SK-N-SH (cell line): ENCODE measurements around the gene SLC8A2. TPM values are rescaled to one million over a fixed set of nuclear protein-coding genes. Genes with fewer than 3 reads are reported as not detected.
A peak's percentile ranks its signal among the peaks of the same experiment; 100 is the strongest.

Experiments
- CTCF ChIA-PET: fragments of 300-600, 350-600 bp; formaldehyde crosslinking; extraction: SDS; loops from one replicate; lab custom pipeline; 2021; lab: Yijun Ruan, JAX
- POLR2A ChIA-PET: fragments of 350-600 bp; sonication (Branson Sonifier 250); formaldehyde crosslinking; extraction: SDS; loops from one replicate; lab custom pipeline; 2020; ENCODE audit warnings: antibody characterized with exemption, inconsistent platforms; lab: Yijun Ruan, JAX
- DNase-seq: peaks from one replicate; pipeline ENCODE4 v3.0.0; 2012
- H2AFZ ChIP-seq: fragments of 200-600 bp; sonication (generic); 2 replicates; pipeline ENCODE4 v1.8.1; 2016; ENCODE audit warnings: antibody characterized with exemption, mild to moderate bottlenecking, low read depth
- H3F3A ChIP-seq: fragments of 200-600 bp; sonication (generic); replicated peaks from 2 replicates; pipeline ENCODE3; 2016; ENCODE audit warnings: antibody characterized with exemption, mild to moderate bottlenecking; ENCODE audit not compliant: insufficient read depth
- H3K27ac ChIP-seq, 2 experiments: fragments of 200-500 bp in 1 of 2; fragments of 200-600 bp in 1 of 2; sonication (Bioruptor generic) in 1 of 2; sonication (generic), shearing (Covaris generic) in 1 of 2; 2 replicates each; pipeline versions ENCODE4 v1.5.1 to v1.6.1; 2014 to 2016; ENCODE audit warnings: low read depth in 2 of 2, inconsistent platforms in 1 of 2, low read length in 1 of 2, mild to moderate bottlenecking in 1 of 2, mixed read lengths in 1 of 2
- H3K27me3 ChIP-seq: fragments of 200-600 bp; sonication (generic), shearing (Covaris generic); 2 replicates; pipeline ENCODE4 v1.6.1; 2016; ENCODE audit warnings: mixed run types; ENCODE audit not compliant: insufficient read depth
- H3K36me3 ChIP-seq, 2 experiments: fragments of 200-500 bp in 1 of 2; fragments of 200-600 bp in 1 of 2; sonication (Bioruptor generic) in 1 of 2; sonication (generic) in 1 of 2; replicated peaks in 1 of 2; 2 replicates each; pipeline versions ENCODE3 to v1.5.1; 2014 to 2016; ENCODE audit warnings: low read length in 1 of 2, mild to moderate bottlenecking in 1 of 2; ENCODE audit not compliant: insufficient read depth in 2 of 2, control insufficient read depth in 1 of 2
- H3K4me1 ChIP-seq, 2 experiments: fragments of 200-500 bp in 1 of 2; fragments of 200-600 bp in 1 of 2; sonication (Bioruptor generic) in 1 of 2; sonication (generic), shearing (Covaris generic) in 1 of 2; 2 replicates each; pipeline versions ENCODE4 v1.5.1 to v1.6.1; 2014 to 2016; ENCODE audit warnings: low read depth in 1 of 2, low read length in 1 of 2, mixed run types in 1 of 2; ENCODE audit not compliant: insufficient read depth in 2 of 2, control insufficient read depth in 1 of 2
- H3K4me2 ChIP-seq: fragments of 200-600 bp; sonication (generic), shearing (Covaris generic); 2 replicates; pipeline ENCODE4 v1.6.1; 2017; ENCODE audit warnings: mixed run types
- H3K4me3 ChIP-seq, 2 experiments: fragments of 200-500 bp in 1 of 2; fragments of 200-600 bp in 1 of 2; sonication (Bioruptor generic) in 1 of 2; sonication (generic), shearing (Covaris generic) in 1 of 2; 2 replicates each; pipeline versions ENCODE4 v1.5.1 to v1.8.1; 2014 to 2016; ENCODE audit warnings: low read depth in 2 of 2, inconsistent platforms in 1 of 2, low read length in 1 of 2, mild to moderate bottlenecking in 1 of 2, mixed read lengths in 1 of 2, moderate library complexity in 1 of 2
- H3K79me2 ChIP-seq: fragments of 200-600 bp; sonication (generic); 2 replicates; pipeline ENCODE4 v1.8.1; 2017; ENCODE audit warnings: mild to moderate bottlenecking; ENCODE audit not compliant: insufficient read depth
- H3K9ac ChIP-seq: fragments of 200-600 bp; sonication (generic); 2 replicates; pipeline ENCODE4 v1.6.1; 2017; ENCODE audit warnings: mixed run types
- H3K9me2 ChIP-seq: fragments of 200-600 bp; sonication (generic); 2 replicates; pipeline ENCODE4 v1.6.1; 2017; ENCODE audit warnings: mixed run types
- H3K9me3 ChIP-seq: fragments of 200-600 bp; sonication (generic); 2 replicates; pipeline ENCODE4 v1.6.1; 2017; ENCODE audit warnings: mixed run types, mild to moderate bottlenecking, moderate library complexity
- H4K20me1 ChIP-seq: fragments of 200-600 bp; sonication (generic); 2 replicates; pipeline ENCODE4 v1.6.1; 2017; ENCODE audit warnings: mild to moderate bottlenecking, mixed run types; ENCODE audit not compliant: insufficient read depth
- CHD2 ChIP-seq: fragments of 150-350 bp; IDR thresholded peaks from 2 replicates; pipeline ENCODE4 v1.6.1; 2018; ENCODE audit warnings: low read length; ENCODE audit not compliant: partially characterized antibody
- CTCF ChIP-seq: fragments of 200-600 bp; sonication (generic); IDR thresholded peaks from 2 replicates; pipeline ENCODE4 v1.6.1; 2017; ENCODE audit warnings: antibody characterized with exemption, mild to moderate bottlenecking, moderate library complexity
- EP300 ChIP-seq, 2 experiments: IDR thresholded peaks; 2 replicates each; pipeline versions ENCODE4 v1.4.0 to v1.6.1; 2012; ENCODE audit warnings: borderline replicate concordance in 1 of 2, low read depth in 1 of 2, low read length in 1 of 2
- FOSL2 ChIP-seq: IDR thresholded peaks from 2 replicates; pipeline ENCODE4 v1.4.0; 2012; ENCODE audit warnings: low read depth, mild to moderate bottlenecking, moderate library complexity, borderline replicate concordance
- FOXJ3 ChIP-seq: sonication (generic); formaldehyde crosslinking; IDR thresholded peaks from 2 replicates; pipeline ENCODE4 v1.5.1; 2020; ENCODE audit warnings: mild to moderate bottlenecking, missing genetic modification reagents
- FOXM1 ChIP-seq: IDR thresholded peaks from 2 replicates; pipeline ENCODE4 v1.4.0; 2012; ENCODE audit warnings: low read depth, mild to moderate bottlenecking
- GABPA ChIP-seq: IDR thresholded peaks from 2 replicates; pipeline ENCODE4 v1.4.0; 2012; ENCODE audit warnings: low read depth, mild to moderate bottlenecking
- IRF3 ChIP-seq: fragments of 150-350 bp; IDR thresholded peaks from 2 replicates; pipeline ENCODE4 v1.6.1; 2016; ENCODE audit warnings: mild to moderate bottlenecking, low read depth, low read length
- MEF2A ChIP-seq: IDR thresholded peaks from 2 replicates; pipeline ENCODE4 v1.4.0; 2012; ENCODE audit warnings: low read depth, borderline replicate concordance
- MXI1 ChIP-seq: IDR thresholded peaks from 2 replicates; pipeline ENCODE4 v1.6.1; 2012; ENCODE audit warnings: mild to moderate bottlenecking, low read depth, low read length, improper control_type of control experiment
- NFIC ChIP-seq: IDR thresholded peaks from 2 replicates; pipeline ENCODE4 v1.4.0; 2012; ENCODE audit warnings: borderline replicate concordance
- PBX3 ChIP-seq: IDR thresholded peaks from 2 replicates; pipeline ENCODE4; 2012
- RAD21 ChIP-seq: IDR thresholded peaks from 2 replicates; pipeline ENCODE4 v1.6.1; 2012; ENCODE audit warnings: mild to moderate bottlenecking, low read length
- RCOR1 ChIP-seq: fragments of 150-350 bp; IDR thresholded peaks from 2 replicates; pipeline ENCODE4 v1.6.1; 2017; ENCODE audit warnings: antibody characterized with exemption, low read length
- RFX5 ChIP-seq: IDR thresholded peaks from 2 replicates; pipeline ENCODE4 v1.6.1; 2012; ENCODE audit warnings: mild to moderate bottlenecking, improper control_type of control experiment, low read length
- SIN3A ChIP-seq: IDR thresholded peaks from 2 replicates; pipeline ENCODE4 v1.6.1; 2012; ENCODE audit warnings: low read depth, mild to moderate bottlenecking, low read length, moderate library complexity, borderline replicate concordance
- SMC3 ChIP-seq: IDR thresholded peaks from 2 replicates; pipeline ENCODE4 v1.6.1; 2012; ENCODE audit warnings: low read depth, low read length, improper control_type of control experiment
- TCF12 ChIP-seq: IDR thresholded peaks from 2 replicates; pipeline ENCODE4 v1.4.0; 2012
- USF1 ChIP-seq: IDR thresholded peaks from 2 replicates; pipeline ENCODE4 v1.4.0; 2012; ENCODE audit warnings: low read depth, borderline replicate concordance
- WGBS: methylation state at CpG from one replicate; pipeline ENCODE4 v1.1.6; 2017; ENCODE audit warnings: low lambda C conversion rate; 5-methylcytosine and 5-hydroxymethylcytosine counted together
- polyA plus RNA-seq, 3 experiments: library from polyadenylated mRNA; depleted of rRNA; stranded (reverse); fragments of >200 nt; gene quantifications; 2 replicates each; pipeline ENCODE4 v1.2.3, GENCODE V29; 2012

SLC8A2 gene
- polyA plus RNA-seq, 1 of the 3 experiments (the other 2 are of a cell fraction), result 0.58 TPM

- DNase-seq, result peak; percentile 81
- ChIA-PET POLR2A (interaction anchor here (0.7 to 1.0 kb wide), 2 partner anchors 9 to 218 kb away, joined by 3 to 4 read pairs; no protein-coding TSS in a partner anchor), CTCF (interaction anchor here (1.0 kb wide), 1 partner anchor 28 kb away, joined by 6 read pairs; no protein-coding TSS in a partner anchor)
- peaks cover 21% of the 10 kb centered on the region for H3K79me2 ChIP-seq
- H2AFZ ChIP-seq, result 0 out of 2 replicates have a peak within 1 kb of the TSS, but pooled peaks have one; percentile 16
- WGBS, result 17% methylated on average over 7 of the region's 70 CpGs
- no peaks in the 10 kb centered on the region for H3K9me2 ChIP-seq
- H3K9me3 ChIP-seq, result no peaks in the 10 kb centered on the region
- TF ChIP-seq MEF2A, result no peak
- no peak for TF ChIP-seq RCOR1
- TF ChIP-seq CHD2, result no peak
- no peak for TF ChIP-seq CTCF
- no peak for TF ChIP-seq IRF3
- TF ChIP-seq EP300 (IDR thresholded peaks at IDR 0.05; ENCODE audit: borderline replicate concordance in 1 of 2, low read depth in 1 of 2, low read length in 1 of 2), result no peak
- no peak for TF ChIP-seq TCF12
- TF ChIP-seq GABPA, result no peak
- TF ChIP-seq RFX5, result no peak
- peaks cover 25% of the 10 kb centered on the region for H4K20me1 ChIP-seq
- no peaks in the 10 kb centered on the region for H3K27me3 ChIP-seq
- peak within 1 kb of the TSS; percentile 74 for H3K9ac ChIP-seq
- peaks cover 5% of the 10 kb centered on the region for H3F3A ChIP-seq
- H3K27ac ChIP-seq, result peak within 1 kb of the TSS in 1 of 2 experiments; percentile 64; a peak in 2 of 4 replicates
- peaks cover 2 to 5% of the 10 kb centered on the region in 2 experiments for H3K36me3 ChIP-seq
- H3K4me1 ChIP-seq, result peaks cover 26 to 37% of the 10 kb centered on the region in 2 experiments; a peak in 3 of 4 replicates
- peak within 1 kb of the TSS; percentile 99 for H3K4me2 ChIP-seq
- H3K4me3 ChIP-seq, result peak within 1 kb of the TSS; percentile 65 to 73
These were observed 52.5 kb downstream of the SLC8A2 start, which contains the start of gene MEIS3 for GRCh38 chr19:47419030-47419783. TSS of gene MEIS3 (minus strand) at chr19:47419527. CDS start at chr19:47419081, 446 bp downstream.

GRCh38 chr19:47418692-47419029 lies 53.0 kb downstream of the SLC8A2 start:
- Histone ChIP-seq H3K9ac (peak overlapping the region; percentile 74), H2AFZ (0 out of 2 replicates have a peak overlapping the region, but pooled peaks have one; percentile 16), H3K9me3 (no peaks in the 10 kb centered on the region), H3K4me1 (peaks cover 26 to 37% of the 10 kb centered on the region in 2 experiments; a peak in 3 of 4 replicates), H3K27ac (peak overlapping the region in 1 of 2 experiments; percentile 64; a peak in 1 of 4 replicates), H3K36me3 (peaks cover 5 to 6% of the 10 kb centered on the region in 2 experiments), H3F3A (peaks cover 8% of the 10 kb centered on the region), H3K27me3 (no peaks in the 10 kb centered on the region), H3K9me2 (no peaks in the 10 kb centered on the region), H3K4me2 (peak overlapping the region; percentile 99), H4K20me1 (peaks cover 25% of the 10 kb centered on the region), H3K4me3 (peak overlapping the region; percentile 65 to 73), H3K79me2 (peaks cover 21% of the 10 kb centered on the region)
- no peak for TF ChIP-seq NFIC
- TF ChIP-seq FOSL2, result no peak
- no peak for TF ChIP-seq CHD2
- no peak for TF ChIP-seq FOXM1
- TF ChIP-seq IRF3, result no peak
- no peak for TF ChIP-seq SIN3A
- TF ChIP-seq PBX3, result no peak
- TF ChIP-seq USF1, result no peak
- TF ChIP-seq SMC3, result no peak
- TF ChIP-seq FOXJ3 (CRISPR knock-in tag), result no peak
- no peak for TF ChIP-seq MXI1
- TF ChIP-seq RAD21, result no peak
- POLR2A ChIA-PET, result interaction anchor here (0.7 to 1.0 kb wide), 2 partner anchors 10 to 217 kb away, joined by 3 to 4 read pairs; no protein-coding TSS in a partner anchor
- CTCF ChIA-PET, result interaction anchor here (0.7 to 1.0 kb wide), 2 partner anchors 18 to 27 kb away, joined by 4 to 6 read pairs; no protein-coding TSS in a partner anchor
- DNase-seq, result peak; percentile 65
- 8% methylated on average over 9 of the region's 9 CpGs for WGBS
